Panc1 (cell line): Measurements from ENCODE around the gene ADORA2A. TPM values are rescaled to one million over a fixed set of nuclear protein-coding genes. Genes with fewer than 3 reads are reported as not detected.

ENCODE experiments used
- ATAC-seq: fragments of 200-7000 bp; cut with Tn5 transposase; 2 replicates; pipeline ENCODE4 v1.9.1; 2020; ENCODE audit warnings: mild to moderate bottlenecking, moderate library complexity
- BruUV-seq: library from RNA; stranded (reverse); fragments of 400-500 nt; replicated peaks from 2 replicates; lab custom pipeline; 2021; lab: Mats Ljungman, UMichigan
- CTCF ChIA-PET: fragments of 300-600 bp; sonication (Branson Sonifier 250); formaldehyde crosslinking; loops from one replicate; lab custom pipeline; 2022; ENCODE audit warnings: antibody characterized with exemption; lab: Charles Lee
- POLR2A ChIA-PET: fragments of 300-600 bp; sonication (Branson Sonifier 250); formaldehyde crosslinking; loops from one replicate; lab custom pipeline; 2022; ENCODE audit warnings: antibody characterized with exemption; lab: Charles Lee
- DNase-seq: peaks from one replicate; pipeline ENCODE4 v3.0.0-alpha.2; 2010; ENCODE audit warnings: low read depth, low spot score
- H3K27ac ChIP-seq: 2 replicates; pipeline ENCODE4 v1.5.1; 2011; ENCODE audit warnings: mild to moderate bottlenecking, low read length, inconsistent platforms
- H3K27me3 ChIP-seq: fragments of 200-500 bp; sonication (Bioruptor generic); 2 replicates; pipeline ENCODE4 v1.6.0; 2014; ENCODE audit warnings: low read length, inconsistent platforms; ENCODE audit not compliant: control insufficient read depth, insufficient read depth
- H3K36me3 ChIP-seq: fragments of 200-500 bp; sonication (Bioruptor generic); 2 replicates; pipeline ENCODE4 v1.5.1; 2014; ENCODE audit warnings: inconsistent platforms, mild to moderate bottlenecking, low read length, moderate library complexity; ENCODE audit not compliant: control insufficient read depth, insufficient read depth
- H3K4me1 ChIP-seq: 2 replicates; pipeline ENCODE4 v1.5.1; 2011; ENCODE audit warnings: inconsistent platforms, mild to moderate bottlenecking, low read length, moderate library complexity; ENCODE audit not compliant: control insufficient read depth, insufficient read depth
- H3K4me3 ChIP-seq, 2 experiments: 2 replicates each; pipeline ENCODE4 v1.5.1; 2011 to 2012; ENCODE audit warnings: low read depth in 2 of 2, low read length in 2 of 2, mild to moderate bottlenecking in 2 of 2, inconsistent platforms in 1 of 2, moderate library complexity in 1 of 2
- H3K9me3 ChIP-seq: fragments of 200-500 bp; sonication (Bioruptor generic); 2 replicates; pipeline ENCODE4 v1.5.1; 2014; ENCODE audit warnings: low read depth, mild to moderate bottlenecking, inconsistent platforms, low read length, moderate library complexity; ENCODE audit not compliant: control insufficient read depth, insufficient read depth
- CTCF ChIP-seq: fragments of 450-650 bp; IDR thresholded peaks from 2 replicates; pipeline ENCODE4 v1.5.1; 2017; ENCODE audit warnings: mild to moderate bottlenecking
- POLR2AphosphoS5 ChIP-seq: IDR thresholded peaks from 2 replicates; pipeline ENCODE4 v1.6.1; 2012; ENCODE audit warnings: mild to moderate bottlenecking, low read depth, low read length, moderate library complexity
- SIN3A ChIP-seq: IDR thresholded peaks from 2 replicates; pipeline ENCODE4 v1.6.1; 2012; ENCODE audit warnings: low read depth, mild to moderate bottlenecking, low read length, moderate library complexity, borderline replicate concordance; ENCODE audit not compliant: insufficient read depth
- TCF7L2 ChIP-seq: IDR thresholded peaks from 2 replicates; pipeline ENCODE4 v1.6.1; 2011; ENCODE audit warnings: mild to moderate bottlenecking, low read depth, low read length, inconsistent platforms
- in situ Hi-C: cut with HindIII; loops from 2 replicates; pipeline ENCODE4 v1.10.0; 2016; ENCODE audit warnings: low sequenced_read_pairs, low pct_unique_long_range_greater_than_20kb
- intact Hi-C: fragments of 100-400 bp; cut with micrococcal nuclease; formaldehyde crosslinking; loops from one replicate; pipeline ENCODE4 v1.10.0; 2022; ENCODE audit not compliant: unreplicated experiment
- total RNA-seq: library from RNA; stranded (reverse); gene quantifications from one replicate; pipeline ENCODE4 v1.2.1, GENCODE V29; 2021; ENCODE audit not compliant: unreplicated experiment
- TF ChIP-seq, protein P1 (sequence below), 2 experiments: IDR thresholded peaks; 2 replicates each; pipeline ENCODE4 v1.6.1; 2011 to 2012; ENCODE audit warnings: low read depth in 2 of 2, control low read depth in 1 of 2, low read length in 1 of 2, mild to moderate bottlenecking in 1 of 2, moderate library complexity in 1 of 2; ENCODE audit not compliant: insufficient read depth in 1 of 2

The ADORA2A gene
- total RNA-seq, 1 experiment from 2014 or later: 11.5 TPM

DNA sequence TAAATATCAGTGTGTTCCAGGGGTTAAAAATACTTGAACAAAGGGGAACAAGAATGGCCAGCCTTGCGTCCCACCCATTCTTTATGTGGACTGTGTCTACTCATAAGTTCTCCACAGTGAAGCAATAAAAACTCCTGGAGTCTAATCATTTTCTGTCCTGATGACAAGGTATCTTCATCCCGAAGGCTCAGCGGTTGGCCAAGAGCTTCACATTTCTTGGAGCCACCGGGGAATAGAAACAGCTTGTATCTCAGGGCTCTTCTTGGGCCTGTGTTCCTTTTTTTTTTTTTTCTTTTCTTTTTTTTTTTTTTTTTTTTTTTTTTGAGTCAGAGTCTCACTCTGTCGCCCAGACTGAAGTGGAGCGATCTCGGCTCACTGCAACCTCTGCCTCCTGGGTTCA is 36.8 kb upstream of the ADORA2A start:
- TF ChIP-seq SIN3A (no peak), TCF7L2 (no peak), POLR2AphosphoS5 (no peak), CTCF (no peak)
- TF ChIP-seq, protein P1, sequence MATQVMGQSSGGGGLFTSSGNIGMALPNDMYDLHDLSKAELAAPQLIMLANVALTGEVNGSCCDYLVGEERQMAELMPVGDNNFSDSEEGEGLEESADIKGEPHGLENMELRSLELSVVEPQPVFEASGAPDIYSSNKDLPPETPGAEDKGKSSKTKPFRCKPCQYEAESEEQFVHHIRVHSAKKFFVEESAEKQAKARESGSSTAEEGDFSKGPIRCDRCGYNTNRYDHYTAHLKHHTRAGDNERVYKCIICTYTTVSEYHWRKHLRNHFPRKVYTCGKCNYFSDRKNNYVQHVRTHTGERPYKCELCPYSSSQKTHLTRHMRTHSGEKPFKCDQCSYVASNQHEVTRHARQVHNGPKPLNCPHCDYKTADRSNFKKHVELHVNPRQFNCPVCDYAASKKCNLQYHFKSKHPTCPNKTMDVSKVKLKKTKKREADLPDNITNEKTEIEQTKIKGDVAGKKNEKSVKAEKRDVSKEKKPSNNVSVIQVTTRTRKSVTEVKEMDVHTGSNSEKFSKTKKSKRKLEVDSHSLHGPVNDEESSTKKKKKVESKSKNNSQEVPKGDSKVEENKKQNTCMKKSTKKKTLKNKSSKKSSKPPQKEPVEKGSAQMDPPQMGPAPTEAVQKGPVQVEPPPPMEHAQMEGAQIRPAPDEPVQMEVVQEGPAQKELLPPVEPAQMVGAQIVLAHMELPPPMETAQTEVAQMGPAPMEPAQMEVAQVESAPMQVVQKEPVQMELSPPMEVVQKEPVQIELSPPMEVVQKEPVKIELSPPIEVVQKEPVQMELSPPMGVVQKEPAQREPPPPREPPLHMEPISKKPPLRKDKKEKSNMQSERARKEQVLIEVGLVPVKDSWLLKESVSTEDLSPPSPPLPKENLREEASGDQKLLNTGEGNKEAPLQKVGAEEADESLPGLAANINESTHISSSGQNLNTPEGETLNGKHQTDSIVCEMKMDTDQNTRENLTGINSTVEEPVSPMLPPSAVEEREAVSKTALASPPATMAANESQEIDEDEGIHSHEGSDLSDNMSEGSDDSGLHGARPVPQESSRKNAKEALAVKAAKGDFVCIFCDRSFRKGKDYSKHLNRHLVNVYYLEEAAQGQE (IDR thresholded peaks at IDR 0.05; ENCODE audit: insufficient read depth in 1 of 2, low read depth in 2 of 2, low read length in 1 of 2): no peak
- Histone ChIP-seq H3K27me3 (no peaks in the 10 kb centered on the region), H3K4me1 (peaks cover 3% of the 10 kb centered on the region; the same call in 1 of the 2 replicates), H3K4me3 (no peak overlapping the region), H3K27ac (no peak overlapping the region), H3K36me3 (no peaks in the 10 kb centered on the region), H3K9me3 (no peaks in the 10 kb centered on the region)
- CTCF ChIA-PET: no interaction called here
- no TSS peak for BruUV-seq
- POLR2A ChIA-PET: no interaction called here
- intact Hi-C loops (no loop called here), in situ Hi-C loops (no loop called here)
- DNase-seq (no peak), ATAC-seq (no peak)

GRCh38 chr22:24391836-24392217 is 35.6 kb upstream of the ADORA2A start:
- in situ Hi-C loops (no loop called here), intact Hi-C loops (no loop called here)
- Histone ChIP-seq H3K36me3 (no peaks in the 10 kb centered on the region; the same call in 1 of the 2 replicates), H3K4me1 (peaks cover 3% of the 10 kb centered on the region; the same call in 1 of the 2 replicates), H3K9me3 (no peaks in the 10 kb centered on the region), H3K27ac (no peak overlapping the region), H3K4me3 (no peak overlapping the region), H3K27me3 (no peaks in the 10 kb centered on the region)
- no peak for TF ChIP-seq CTCF
- TF ChIP-seq POLR2AphosphoS5: no peak
- TF ChIP-seq TCF7L2: no peak
- no peak for TF ChIP-seq SIN3A
- TF ChIP-seq, protein P1 (IDR thresholded peaks at IDR 0.05; ENCODE audit: insufficient read depth in 1 of 2, low read depth in 2 of 2, low read length in 1 of 2): no peak
- POLR2A ChIA-PET: no interaction called here
- CTCF ChIA-PET: no interaction called here
- DNase-seq (no peak), ATAC-seq (no peak)
- BruUV-seq: no TSS peak
